SIG-M5 (cell line): ENCODE data around the gene CACNG4.

ENCODE experiments used
- DNase-seq: peaks from one replicate; lab custom pipeline; 2025; lab: John Stamatoyannopoulos, UW

Gene CACNG4

GRCh38 chr17:66944351-66945146, 20.0 kb upstream of the CACNG4 start:
- no peak for DNase-seq

GRCh38 chr17:66945147-66945835, 19.2 kb upstream of the CACNG4 start:
- DNase-seq = no peak

- no peak for DNase-seq
Observed at GRCh38 chr17:66946251-66946650, 18.3 kb upstream of the CACNG4 start.

GRCh38 chr17:66947311-66947710, 17.2 kb upstream of the CACNG4 start:
- no peak for DNase-seq

- no peak for DNase-seq
Observed at GRCh38 chr17:66948061-66948750, 16.3 kb upstream of the CACNG4 start.

- DNase-seq = no peak
Observed at GRCh38 chr17:66949501-66949900, 15.0 kb upstream of the CACNG4 start.

- DNase-seq = no peak
Observed at GRCh38 chr17:66950325-66950724, 14.2 kb upstream of the CACNG4 start.

- DNase-seq = no peak
Observed at GRCh38 chr17:66950886-66951604, 13.5 kb upstream of the CACNG4 start.

GRCh38 chr17:66951605-66951953, 12.9 kb upstream of the CACNG4 start:
- no peak for DNase-seq

- no peak for DNase-seq
Observed at GRCh38 chr17:66952031-66952524, 12.4 kb upstream of the CACNG4 start.

- no peak for DNase-seq
Observed at GRCh38 chr17:66952681-66953629, 11.6 kb upstream of the CACNG4 start.

GRCh38 chr17:66953630-66954020, 10.9 kb upstream of the CACNG4 start:
- no peak for DNase-seq

- DNase-seq = no peak
Observed at GRCh38 chr17:66954632-66955031, 9.9 kb upstream of the CACNG4 start.

GRCh38 chr17:66955821-66956220, 8.7 kb upstream of the CACNG4 start:
- DNase-seq = no peak

- DNase-seq = no peak
Observed at GRCh38 chr17:66956941-66957340, 7.6 kb upstream of the CACNG4 start.

- DNase-seq = no peak
Observed at GRCh38 chr17:66957343-66957742, 7.2 kb upstream of the CACNG4 start.

- no peak for DNase-seq
Observed at GRCh38 chr17:66957951-66958579, 6.4 kb upstream of the CACNG4 start.

- no peak for DNase-seq
Observed at GRCh38 chr17:66959641-66960375, 4.7 kb upstream of the CACNG4 start.

GRCh38 chr17:66960613-66961012, 3.9 kb upstream of the CACNG4 start:
- no peak for DNase-seq

- no peak for DNase-seq
Observed at GRCh38 chr17:66963521-66963908, 992 bp upstream of the CACNG4 start.
